Mammary epithelial cell (primary cell): ENCODE results near the gene TBC1D2B.

Source experiments
- CTCF ChIP-seq, 2 donors: IDR thresholded peaks in 1 of 2; conservative IDR thresholded peaks in 1 of 2; 2 replicates each; pipeline ENCODE4 v1.5.1; 2011 to 2012; ENCODE audit warnings: inconsistent platforms in 2 of 2, low read length in 2 of 2, mild to moderate bottlenecking in 2 of 2, control low read depth in 1 of 2, low read depth in 1 of 2; ENCODE audit not compliant: insufficient read depth in 1 of 2; ENCODE audit errors: extremely low read depth in 1 of 2
- EZH2 ChIP-seq: IDR thresholded peaks from 2 replicates; pipeline ENCODE4 v1.6.1; 2012; ENCODE audit warnings: low read length, inconsistent platforms, borderline replicate concordance

DNA sequence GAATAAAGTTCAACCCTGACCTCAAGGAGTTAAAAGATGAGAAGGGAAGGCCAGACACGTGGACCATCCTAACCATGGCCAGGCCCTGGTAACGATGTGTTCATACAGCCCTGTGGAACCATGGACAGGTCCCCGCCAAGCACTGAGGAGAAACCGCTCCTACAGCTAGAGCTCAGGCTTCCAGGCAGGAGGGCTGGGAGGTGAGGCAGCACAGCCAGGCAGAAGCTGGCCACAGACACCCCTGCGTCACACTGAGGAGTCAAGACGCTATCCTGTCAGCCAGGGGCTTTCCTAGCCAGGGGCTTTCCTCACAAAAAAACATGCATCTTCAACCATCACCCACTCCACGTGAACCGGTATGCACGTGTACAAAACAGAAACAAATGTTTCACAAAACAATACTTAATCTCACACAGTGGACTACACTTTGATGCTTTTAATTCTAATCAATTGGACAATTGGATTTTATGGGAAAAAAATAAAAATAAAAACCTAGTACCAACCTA, 73.2 kb downstream of the TBC1D2B start:
- no peak for TF ChIP-seq CTCF (conservative IDR thresholded peaks at IDR 0.05 in 1 of 2, IDR thresholded peaks at IDR 0.05 in 1 of 2; ENCODE audit: extremely low read depth in 1 of 2, insufficient read depth in 1 of 2, low read depth in 1 of 2, low read length in 2 of 2)
- no peak for TF ChIP-seq EZH2
